Neural progenitor cell (in vitro differentiated cells): ENCODE measurements around the gene GRM8. TPM values are rescaled to one million over a fixed set of nuclear protein-coding genes. Genes with fewer than 3 reads are reported as not detected.

Experiments
- DNase-seq: peaks from one replicate; pipeline ENCODE4 v3.0.0-alpha.2; 2016; ENCODE audit warnings: low spot score
- H2AFZ ChIP-seq: fragments of 200-600 bp; sonication (generic); replicated peaks from 2 replicates; pipeline ENCODE4 v1.6.1; 2016; ENCODE audit warnings: antibody characterized with exemption
- H3F3A ChIP-seq: fragments of 200-600 bp; sonication (generic); 2 replicates; pipeline ENCODE4 v1.6.1; 2016; ENCODE audit warnings: antibody characterized with exemption, low read depth
- H3K27ac ChIP-seq: fragments of 200-600 bp; sonication (generic); 2 replicates; pipeline ENCODE4 v1.5.1; 2016; ENCODE audit warnings: mild to moderate bottlenecking
- H3K27me3 ChIP-seq: fragments of 200-600 bp; sonication (generic); 2 replicates; pipeline ENCODE4 v1.6.1; 2016; ENCODE audit warnings: mild to moderate bottlenecking, moderate library complexity
- H3K36me3 ChIP-seq: fragments of 200-600 bp; sonication (generic); 2 replicates; pipeline ENCODE4 v1.5.1; 2016
- H3K4me1 ChIP-seq: fragments of 200-600 bp; sonication (generic); 2 replicates; pipeline ENCODE4 v1.6.1; 2016; ENCODE audit warnings: mixed run types
- H3K4me2 ChIP-seq: fragments of 200-600 bp; sonication (generic); 2 replicates; pipeline ENCODE4 v1.6.1; 2016
- H3K4me3 ChIP-seq: fragments of 200-600 bp; sonication (generic); 2 replicates; pipeline ENCODE4 v1.5.1; 2016
- H3K79me2 ChIP-seq: fragments of 200-600 bp; sonication (generic); 2 replicates; pipeline ENCODE4 v1.6.1; 2016; ENCODE audit warnings: low read depth
- H3K9ac ChIP-seq: fragments of 200-600 bp; sonication (generic); 2 replicates; pipeline ENCODE4 v1.6.1; 2016
- H3K9me3 ChIP-seq: fragments of 200-600 bp; sonication (generic); 2 replicates; pipeline ENCODE4 v1.5.1; 2016; ENCODE audit warnings: low read depth
- H4K20me1 ChIP-seq: fragments of 200-600 bp; sonication (generic); 2 replicates; pipeline ENCODE4 v1.6.1; 2016; ENCODE audit warnings: low read depth
- H3K27ac Mint-ChIP-seq: 3 replicates; pipeline ENCODE4 v1.8.0; 2021; ENCODE audit warnings: mixed read lengths
- H3K27me3 Mint-ChIP-seq: 2 replicates; pipeline ENCODE4 v1.8.0; 2022; ENCODE audit warnings: low read depth, mild to moderate bottlenecking, inconsistent platforms, moderate library complexity, mixed read lengths; ENCODE audit not compliant: insufficient read depth
- H3K36me3 Mint-ChIP-seq: 3 replicates; pipeline ENCODE4 v1.8.0; 2021; ENCODE audit warnings: mixed read lengths
- H3K4me1 Mint-ChIP-seq: 3 replicates; pipeline ENCODE4 v1.8.0; 2021; ENCODE audit warnings: mixed read lengths
- H3K4me3 Mint-ChIP-seq: 3 replicates; pipeline ENCODE4 v1.8.0; 2021; ENCODE audit warnings: mild to moderate bottlenecking, moderate library complexity, mixed read lengths
- H3K9me3 Mint-ChIP-seq: 3 replicates; pipeline ENCODE4 v1.8.0; 2020; ENCODE audit warnings: mixed read lengths
- CTCF ChIP-seq: fragments of 200-600 bp; sonication (generic); IDR thresholded peaks from 2 replicates; pipeline ENCODE4 v1.5.1; 2017; ENCODE audit warnings: antibody characterized with exemption, mild to moderate bottlenecking
- EZH2 ChIP-seq: fragments of 200-600 bp; sonication (generic); IDR thresholded peaks from 2 replicates; pipeline ENCODE4 v1.6.1; 2017; ENCODE audit warnings: antibody characterized with exemption, mild to moderate bottlenecking, moderate library complexity
- EZH2phosphoT487 ChIP-seq: fragments of 200-600 bp; sonication (generic); IDR thresholded peaks from 2 replicates; pipeline ENCODE4 v1.6.1; 2017; ENCODE audit warnings: antibody characterized with exemption
- total RNA-seq: library from RNA; depleted of rRNA; stranded (reverse); fragments of >200 nt; gene quantifications from 2 replicates; pipeline ENCODE4 v1.2.3, GENCODE V29; 2015; ENCODE audit warnings: low replicate concordance

GRM8 gene
- total RNA-seq, 1 donor from 2014 or later: 0.62 TPM

- Mint-ChIP-seq H3K36me3 (no peaks in the 10 kb centered on the region), H3K27ac (no peak overlapping the region), H3K27me3 (no peaks in the 10 kb centered on the region), H3K4me1 (peaks cover 11% of the 10 kb centered on the region), H3K9me3 (no peaks in the 10 kb centered on the region), H3K4me3 (no peak overlapping the region)
- no peaks in the 10 kb centered on the region for H3K9me3 ChIP-seq
- no peak overlapping the region for H3K9ac ChIP-seq
- TF ChIP-seq EZH2 (no peak), EZH2phosphoT487 (no peak), CTCF (no peak)
- H3F3A ChIP-seq: no peaks in the 10 kb centered on the region
- H3K36me3 ChIP-seq: no peaks in the 10 kb centered on the region
- no peak overlapping the region for H3K27ac ChIP-seq
- H3K79me2 ChIP-seq: no peaks in the 10 kb centered on the region
- H3K4me2 ChIP-seq: no peak overlapping the region
- H2AFZ ChIP-seq: no peak overlapping the region
- no peaks in the 10 kb centered on the region for H3K4me1 ChIP-seq
- no peak overlapping the region for H3K4me3 ChIP-seq
- no peak for DNase-seq
- H4K20me1 ChIP-seq: no peaks in the 10 kb centered on the region
- no peaks in the 10 kb centered on the region for H3K27me3 ChIP-seq
Measured at GRCh38 chr7:126483972-126484371, 768.8 kb downstream of the GRM8 start.

- H3K27ac ChIP-seq: no peak overlapping the region
- no peaks in the 10 kb centered on the region for H3F3A ChIP-seq
- DNase-seq: no peak
- no peak overlapping the region for H3K4me3 ChIP-seq
- H3K9me3 ChIP-seq: peaks cover 5% of the 10 kb centered on the region
- H3K79me2 ChIP-seq: no peaks in the 10 kb centered on the region
- H3K27me3 Mint-ChIP-seq: peaks cover 2% of the 10 kb centered on the region
- no peak overlapping the region for H3K9ac ChIP-seq
- H3K4me1 Mint-ChIP-seq: no peaks in the 10 kb centered on the region
- H3K27me3 ChIP-seq: no peaks in the 10 kb centered on the region
- H3K27ac Mint-ChIP-seq: no peak overlapping the region
- no peaks in the 10 kb centered on the region for H3K4me1 ChIP-seq
- TF ChIP-seq EZH2phosphoT487 (no peak), EZH2 (no peak), CTCF (no peak)
- H3K9me3 Mint-ChIP-seq: peaks cover 18% of the 10 kb centered on the region
- no peak overlapping the region for H3K4me2 ChIP-seq
- H3K36me3 ChIP-seq: no peaks in the 10 kb centered on the region
- H4K20me1 ChIP-seq: no peaks in the 10 kb centered on the region
- H3K36me3 Mint-ChIP-seq: no peaks in the 10 kb centered on the region
- H3K4me3 Mint-ChIP-seq: no peak overlapping the region
- no peak overlapping the region for H2AFZ ChIP-seq
Measured at GRCh38 chr7:126472825-126473224, 779.9 kb downstream of the GRM8 start.

GRCh38 chr7:126462405-126462804, 790.3 kb downstream of the GRM8 start:
- no peak for DNase-seq
- H3K27ac Mint-ChIP-seq: no peak overlapping the region
- no peak overlapping the region for H3K4me2 ChIP-seq
- H3K27me3 ChIP-seq: no peaks in the 10 kb centered on the region
- no peaks in the 10 kb centered on the region for H3K79me2 ChIP-seq
- no peaks in the 10 kb centered on the region for H3K36me3 ChIP-seq
- H3K4me3 ChIP-seq: no peak overlapping the region
- no peaks in the 10 kb centered on the region for H4K20me1 ChIP-seq
- H3K4me1 Mint-ChIP-seq: no peaks in the 10 kb centered on the region
- no peaks in the 10 kb centered on the region for H3F3A ChIP-seq
- H3K9ac ChIP-seq: no peak overlapping the region
- H3K4me1 ChIP-seq: no peaks in the 10 kb centered on the region
- TF ChIP-seq CTCF: no peak
- TF ChIP-seq EZH2phosphoT487: no peak
- TF ChIP-seq EZH2: no peak
- no peak overlapping the region for H3K4me3 Mint-ChIP-seq
- no peak overlapping the region for H3K27ac ChIP-seq
- H3K9me3 Mint-ChIP-seq: no peaks in the 10 kb centered on the region
- H2AFZ ChIP-seq: no peak overlapping the region
- H3K27me3 Mint-ChIP-seq: no peaks in the 10 kb centered on the region
- no peaks in the 10 kb centered on the region for H3K9me3 ChIP-seq
- H3K36me3 Mint-ChIP-seq: no peaks in the 10 kb centered on the region
